ENCODE measurements around the gene GAS7.
"Not testable (repeated sequence)": the region's sequence is repeated elsewhere in the genome, so short reads cannot be mapped to it uniquely, and the experiment has no call there.

Gene GAS7

DNA sequence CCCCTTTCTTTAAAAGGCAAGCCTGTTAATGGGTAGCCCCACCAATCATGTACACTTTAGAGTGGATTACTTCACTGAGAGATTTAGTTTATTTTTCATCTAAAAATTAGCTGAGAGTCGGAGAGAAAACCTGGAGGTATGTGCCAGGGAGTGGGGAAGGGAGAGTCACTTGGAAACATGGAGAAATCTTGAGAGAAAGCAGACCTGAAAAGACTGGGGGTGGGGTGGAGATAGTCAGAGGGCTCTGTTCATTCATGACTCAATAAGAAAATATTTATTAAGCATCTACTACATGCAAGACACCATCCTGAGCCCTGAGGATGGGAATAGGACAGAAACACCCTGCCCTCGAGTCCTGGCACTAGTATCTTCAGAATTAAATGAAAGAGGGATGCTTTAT, 265.9 kb downstream of the GAS7 start:
- DNase-seq: no peak

DNA sequence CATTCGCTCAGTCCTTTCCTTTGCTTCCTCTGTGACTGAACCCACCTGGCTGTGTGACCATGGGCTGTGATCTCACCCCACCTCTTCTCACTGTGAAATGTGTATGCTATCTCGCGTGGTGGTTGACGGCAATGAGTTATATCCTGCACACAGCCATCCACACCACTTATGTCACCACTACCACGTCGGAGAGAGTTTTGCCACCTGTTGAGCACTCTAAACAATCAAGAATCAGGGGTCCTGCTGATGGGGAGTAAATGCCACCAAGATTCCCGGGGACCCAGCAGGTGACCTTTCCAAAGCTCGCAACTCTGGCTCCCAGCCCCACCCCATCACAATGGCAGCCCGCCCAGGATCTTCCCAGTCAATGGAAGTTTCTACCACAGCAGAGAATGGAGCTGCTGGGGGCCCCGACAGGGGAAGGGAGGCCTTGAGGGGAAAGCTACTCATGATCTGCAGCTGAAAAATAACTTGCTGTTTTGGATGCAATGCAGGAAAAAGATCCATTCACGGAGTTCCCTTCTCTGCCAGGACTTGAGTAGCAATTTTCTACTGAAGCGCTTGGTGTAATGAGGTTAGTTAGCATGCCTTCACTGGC, 267.2 kb downstream of the GAS7 start:
- DNase-seq: no peak

DNA sequence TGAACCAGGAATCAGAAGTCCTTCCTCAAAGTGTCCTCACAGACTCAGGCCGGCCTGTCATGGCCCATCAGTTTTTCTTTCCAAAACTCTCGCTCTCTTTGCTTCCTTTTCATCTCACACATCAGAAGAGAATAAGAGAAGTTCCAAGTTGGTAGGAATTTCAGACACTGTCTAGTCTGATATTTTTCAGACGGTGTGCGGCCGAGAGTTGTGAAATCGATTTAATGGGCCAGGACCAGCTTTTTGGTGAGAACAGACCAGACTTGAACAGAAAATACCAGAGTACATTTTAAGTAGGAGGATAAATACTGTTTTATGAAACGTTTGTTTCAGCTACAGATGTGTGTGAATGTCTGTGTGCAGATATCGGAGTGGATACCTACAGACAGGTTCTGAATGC, 268.5 kb downstream of the GAS7 start:
- DNase-seq: no peak

DNA sequence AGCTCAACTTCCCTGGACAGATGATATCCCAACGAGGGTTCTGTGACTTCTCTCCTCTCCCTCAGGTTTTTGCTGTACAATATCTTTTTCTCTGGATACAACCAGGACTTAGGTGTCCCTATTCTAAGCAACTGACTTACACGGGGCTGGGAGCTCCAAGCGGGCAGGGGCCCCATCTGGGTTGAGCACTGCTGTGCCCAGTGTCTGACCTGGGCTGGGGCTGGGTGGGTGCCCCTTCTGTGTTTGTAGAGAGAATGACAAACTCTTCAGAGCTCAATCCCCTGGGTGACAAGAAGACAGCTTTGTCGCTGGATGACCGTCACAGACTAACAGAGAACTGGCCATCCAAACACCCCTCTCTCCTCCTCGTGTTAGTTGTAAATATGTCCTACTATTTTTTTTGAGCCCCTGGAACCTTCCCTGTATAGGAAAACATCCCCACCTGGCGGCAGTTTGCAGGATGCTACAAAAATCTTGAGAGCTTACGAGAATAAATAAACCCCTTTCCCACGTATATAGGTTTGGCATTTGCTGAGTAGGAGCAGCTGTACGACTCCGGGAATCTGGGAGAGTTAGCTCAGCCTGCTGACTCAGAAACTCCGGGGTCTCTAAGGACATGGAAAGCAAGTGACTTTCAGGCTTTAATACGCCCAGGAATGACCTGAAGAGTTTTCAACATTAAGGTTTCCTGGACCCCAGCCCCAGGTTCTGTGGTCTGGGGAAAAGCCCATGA, 269.6 kb downstream of the GAS7 start:
- DNase-seq: no peak

DNA sequence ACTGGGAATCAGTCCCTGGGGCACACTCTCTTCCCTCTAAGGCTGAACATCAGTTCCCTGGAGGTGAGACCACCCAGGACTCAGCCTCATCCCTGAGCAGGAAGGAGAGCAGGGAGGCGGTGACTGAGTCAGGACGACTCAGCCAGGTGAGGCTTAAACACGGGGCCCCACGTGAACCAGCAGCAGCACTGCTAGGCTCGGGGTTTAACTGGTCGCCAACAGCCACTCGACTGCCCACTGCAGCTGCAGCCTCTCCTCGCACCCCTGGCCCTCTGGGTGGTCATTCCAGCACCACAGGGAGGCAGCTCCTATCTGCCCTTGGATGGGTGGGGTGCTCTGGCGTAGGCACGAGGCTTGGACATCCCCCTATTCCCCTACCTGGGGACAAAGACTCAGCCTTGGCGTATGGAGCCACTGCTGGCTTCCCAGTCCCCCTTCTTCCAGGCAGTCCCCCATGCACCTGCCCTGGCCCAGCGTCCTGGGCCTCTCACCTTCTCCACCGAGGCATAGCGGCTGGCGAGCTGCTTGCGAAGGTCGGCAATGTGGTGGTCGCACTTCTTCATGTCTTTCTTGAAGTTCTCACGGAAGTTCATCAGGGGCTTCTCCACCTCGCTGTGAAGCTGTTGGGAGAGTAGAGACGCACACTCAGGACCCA, 272.1 kb downstream of the GAS7 start:
- DNase-seq: no peak

DNA sequence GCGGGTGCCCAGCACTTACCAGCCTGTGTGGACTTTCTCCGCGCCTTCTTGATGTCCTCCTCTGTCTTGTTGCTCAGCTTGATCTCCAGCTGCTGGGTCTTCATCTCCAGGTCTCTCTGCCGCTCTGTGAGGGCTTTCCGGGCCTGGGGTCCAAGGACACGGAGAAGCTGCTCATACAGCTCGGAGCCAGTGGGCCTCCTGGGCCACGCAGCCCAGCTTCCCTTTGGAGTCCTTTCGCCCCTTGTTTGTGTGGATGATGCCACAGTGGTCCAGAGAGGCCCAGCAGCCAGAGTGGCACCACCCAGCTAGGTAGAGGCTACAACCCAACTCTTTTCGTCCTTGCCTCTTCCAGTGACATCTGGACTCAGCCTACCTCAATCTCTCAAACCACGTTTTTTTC, 272.9 kb downstream of the GAS7 start:
- DNase-seq: no peak

DNA sequence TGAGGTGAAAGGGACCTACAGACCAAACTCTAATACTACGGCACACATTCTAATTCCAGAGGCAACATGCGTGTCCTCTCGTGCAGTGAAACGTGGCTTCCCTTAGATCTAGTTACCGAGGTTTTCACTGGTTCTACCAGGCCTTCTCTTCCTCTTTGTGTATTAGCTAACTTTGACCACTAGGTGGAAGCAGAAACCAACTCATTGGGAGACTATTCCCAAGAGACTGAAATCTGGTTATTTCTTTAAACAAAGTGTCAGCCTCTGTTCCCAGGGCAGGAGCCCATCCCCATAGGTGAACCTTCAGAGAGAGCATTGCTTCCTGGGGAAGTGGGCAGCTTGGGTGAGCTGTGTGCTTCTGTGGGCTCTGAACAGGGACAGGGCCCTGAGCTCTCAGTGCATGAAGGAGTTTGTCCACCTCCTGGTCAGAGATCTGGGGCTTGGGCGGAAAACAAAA, 273.6 kb downstream of the GAS7 start:
- DNase-seq: no peak

DNA sequence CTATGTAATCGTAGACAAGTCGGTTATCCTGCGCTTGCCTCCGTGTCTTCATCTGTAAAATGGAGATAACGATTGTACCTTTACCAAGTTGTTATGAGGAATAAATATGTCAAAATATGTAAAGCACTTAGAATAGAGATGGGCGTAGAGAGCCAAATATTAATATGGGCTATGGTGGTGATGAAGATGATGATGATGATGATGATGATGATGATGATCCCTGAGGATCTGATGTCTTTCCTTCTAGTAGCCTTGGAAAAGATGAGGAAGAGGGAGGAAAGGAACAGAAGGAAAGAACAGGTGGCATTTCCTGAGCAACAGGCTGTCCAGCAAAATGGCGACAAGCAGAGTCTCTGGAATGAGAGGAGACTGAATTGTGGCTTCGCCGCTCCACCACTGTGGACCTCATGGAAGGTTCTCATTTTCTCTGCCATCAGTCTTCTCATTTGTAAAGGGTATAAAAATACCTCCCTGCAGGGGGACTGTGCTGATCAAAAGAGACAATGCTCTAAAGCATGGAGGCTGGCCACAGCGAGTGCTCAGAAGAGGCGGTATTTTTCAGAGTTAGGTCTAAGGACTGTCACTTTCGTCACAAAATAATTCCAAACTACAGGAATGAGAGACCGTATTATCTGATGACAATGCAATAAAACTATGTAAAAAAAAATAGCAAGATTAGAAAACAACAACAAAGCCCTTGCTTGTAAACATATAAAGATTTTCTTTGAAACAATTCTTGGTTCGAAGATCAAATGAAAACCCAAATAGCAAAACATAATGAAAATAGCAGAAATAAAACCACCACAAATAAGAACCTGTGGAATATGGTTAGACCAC, 276.2 kb downstream of the GAS7 start:
- DNase-seq: no peak

DNA sequence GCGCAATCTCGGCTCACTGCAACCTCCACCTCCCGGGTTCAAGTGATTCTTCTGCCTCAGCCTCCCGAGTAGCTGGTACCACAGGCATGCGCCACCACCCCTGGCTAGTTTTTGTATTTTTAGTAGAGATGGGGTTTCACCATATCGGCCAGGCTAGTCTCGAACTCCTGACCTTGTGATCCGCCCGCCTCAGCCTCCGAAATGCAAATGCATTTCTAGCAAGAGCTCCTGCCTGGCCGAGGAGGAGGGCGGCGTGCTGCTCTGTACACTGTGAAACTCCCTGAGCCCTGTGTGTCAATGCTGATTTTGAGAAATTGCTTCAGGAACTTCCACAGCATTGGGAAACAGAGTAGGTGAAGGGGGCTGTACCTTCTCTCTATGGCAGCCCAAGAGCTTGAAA, 277.2 kb downstream of the GAS7 start:
- not testable (repeated sequence) for DNase-seq

DNA sequence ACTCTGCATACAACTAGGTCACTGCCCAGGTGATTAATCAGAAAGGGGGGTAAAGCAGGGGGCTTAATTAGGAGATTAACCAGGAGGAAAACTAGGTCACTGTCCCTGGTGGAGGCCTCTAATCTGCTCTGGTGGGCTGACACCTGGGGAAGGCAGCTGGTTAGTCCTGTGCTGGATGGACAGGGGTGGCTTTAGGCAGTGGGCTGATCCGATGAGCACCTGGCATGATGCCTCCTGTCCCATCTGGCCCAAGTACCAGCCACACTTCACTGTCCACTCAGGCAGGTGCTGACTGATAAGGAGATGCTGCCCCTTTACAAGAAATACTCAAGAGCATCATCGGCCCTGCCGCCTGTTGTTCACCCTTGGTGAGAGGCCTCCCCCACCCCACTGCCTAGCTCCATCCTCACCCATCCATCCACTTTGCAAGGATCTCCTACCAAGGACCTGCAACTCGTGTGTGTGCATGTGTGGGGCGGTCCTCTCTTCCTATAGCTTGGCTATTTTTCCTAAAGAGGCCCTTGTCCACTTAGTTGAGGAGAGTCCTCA, 279.5 kb downstream of the GAS7 start:
- no peak for DNase-seq

DNA sequence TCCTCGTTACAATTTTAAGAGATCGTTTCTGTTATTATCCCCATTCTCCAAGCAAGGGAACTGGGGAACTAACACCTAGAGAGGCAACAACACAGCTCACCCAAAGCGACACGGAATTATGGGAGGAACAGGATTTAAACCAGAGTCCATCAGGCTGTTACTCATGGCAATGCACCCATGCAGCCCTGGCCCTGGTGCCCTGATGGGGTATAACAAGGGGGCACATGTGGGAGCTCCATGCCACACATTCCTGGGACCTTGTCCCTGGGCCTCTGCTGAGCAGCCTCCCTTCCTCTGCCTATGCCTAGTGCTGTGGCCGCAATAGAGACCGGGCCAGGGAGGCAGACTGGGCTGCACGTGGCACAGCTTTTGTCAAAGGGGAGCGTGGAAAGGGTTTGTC, 280.1 kb downstream of the GAS7 start:
- no peak for DNase-seq

DNA sequence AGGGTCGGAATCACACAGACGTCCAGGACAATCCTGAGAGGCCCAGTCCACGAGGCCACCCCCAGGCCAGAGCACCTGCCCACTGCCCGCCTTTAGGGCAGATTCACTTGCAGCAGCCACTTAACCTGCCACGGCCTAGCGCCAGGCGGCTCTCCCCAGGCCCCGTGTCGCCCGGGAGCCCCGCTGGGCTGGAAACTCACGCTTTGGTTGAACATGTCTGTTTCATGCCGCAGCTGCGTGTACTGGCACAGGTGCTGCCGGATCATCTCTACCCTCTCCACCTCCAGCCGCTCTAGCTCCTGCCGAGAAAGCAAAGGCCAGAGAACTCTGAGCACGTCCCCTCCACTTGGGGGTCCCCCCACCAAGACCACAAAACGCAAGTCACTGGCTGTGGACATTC, 280.6 kb downstream of the GAS7 start:
- DNase-seq: no peak

DNA sequence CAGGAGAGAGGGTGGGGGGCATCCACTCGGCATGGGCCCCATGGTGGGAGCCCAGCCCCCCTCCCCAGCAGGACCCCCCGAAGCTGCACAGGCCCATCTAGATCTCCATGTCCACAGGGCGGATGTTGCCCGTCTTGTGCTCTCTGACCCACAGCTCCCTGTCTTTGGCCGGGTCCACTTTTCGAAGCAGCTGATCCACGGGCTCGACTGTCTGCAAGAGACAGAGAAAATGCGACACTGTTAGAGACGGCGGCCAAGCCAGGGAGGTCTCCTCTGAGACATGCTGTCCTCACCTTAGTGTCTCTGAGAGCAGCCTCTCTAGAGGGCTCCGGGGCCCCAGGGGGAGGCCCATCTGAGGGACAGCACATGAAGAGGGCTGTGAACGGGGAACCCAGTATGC, 281.3 kb downstream of the GAS7 start:
- DNase-seq: no peak

DNA sequence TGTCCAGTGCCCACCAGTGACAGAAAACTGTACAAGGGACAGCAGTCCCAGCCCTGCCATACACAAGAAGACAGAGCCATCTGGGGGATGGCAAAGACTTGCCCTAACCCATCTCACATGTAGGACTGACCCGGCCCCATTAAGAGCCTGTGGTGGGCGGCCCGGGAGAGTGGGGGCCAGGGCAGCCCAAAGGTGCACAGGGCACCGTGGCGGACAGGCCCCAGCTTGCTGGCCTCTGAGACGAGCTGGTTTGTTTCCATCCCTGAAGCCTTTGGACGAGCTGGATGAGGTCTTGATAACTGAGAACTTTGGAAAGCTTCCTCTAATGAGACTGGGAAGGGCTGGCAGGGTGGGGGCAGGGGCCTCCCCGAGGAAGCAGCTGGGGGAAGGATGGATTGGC, 282.3 kb downstream of the GAS7 start:
- DNase-seq: no peak

DNA sequence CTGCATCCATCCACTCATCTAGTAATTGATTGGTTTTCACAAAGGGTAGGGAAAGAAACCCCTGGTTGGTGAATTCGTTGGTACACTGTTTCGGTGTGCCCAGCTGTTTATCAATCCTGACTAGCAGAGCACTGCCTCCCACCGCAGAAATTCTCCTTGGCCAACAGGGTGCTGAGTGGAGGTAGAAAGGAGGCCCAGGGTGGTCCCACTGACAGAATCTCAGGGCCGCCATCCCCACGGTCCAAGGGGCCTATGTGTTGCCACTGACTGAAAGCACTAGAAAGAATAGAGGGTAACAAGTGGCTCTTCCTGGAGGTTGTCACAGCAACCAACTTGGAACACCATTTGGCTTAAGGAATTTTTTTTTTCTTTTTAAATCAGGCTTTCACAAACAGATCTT, 284.9 kb downstream of the GAS7 start:
- DNase-seq: no peak

DNA sequence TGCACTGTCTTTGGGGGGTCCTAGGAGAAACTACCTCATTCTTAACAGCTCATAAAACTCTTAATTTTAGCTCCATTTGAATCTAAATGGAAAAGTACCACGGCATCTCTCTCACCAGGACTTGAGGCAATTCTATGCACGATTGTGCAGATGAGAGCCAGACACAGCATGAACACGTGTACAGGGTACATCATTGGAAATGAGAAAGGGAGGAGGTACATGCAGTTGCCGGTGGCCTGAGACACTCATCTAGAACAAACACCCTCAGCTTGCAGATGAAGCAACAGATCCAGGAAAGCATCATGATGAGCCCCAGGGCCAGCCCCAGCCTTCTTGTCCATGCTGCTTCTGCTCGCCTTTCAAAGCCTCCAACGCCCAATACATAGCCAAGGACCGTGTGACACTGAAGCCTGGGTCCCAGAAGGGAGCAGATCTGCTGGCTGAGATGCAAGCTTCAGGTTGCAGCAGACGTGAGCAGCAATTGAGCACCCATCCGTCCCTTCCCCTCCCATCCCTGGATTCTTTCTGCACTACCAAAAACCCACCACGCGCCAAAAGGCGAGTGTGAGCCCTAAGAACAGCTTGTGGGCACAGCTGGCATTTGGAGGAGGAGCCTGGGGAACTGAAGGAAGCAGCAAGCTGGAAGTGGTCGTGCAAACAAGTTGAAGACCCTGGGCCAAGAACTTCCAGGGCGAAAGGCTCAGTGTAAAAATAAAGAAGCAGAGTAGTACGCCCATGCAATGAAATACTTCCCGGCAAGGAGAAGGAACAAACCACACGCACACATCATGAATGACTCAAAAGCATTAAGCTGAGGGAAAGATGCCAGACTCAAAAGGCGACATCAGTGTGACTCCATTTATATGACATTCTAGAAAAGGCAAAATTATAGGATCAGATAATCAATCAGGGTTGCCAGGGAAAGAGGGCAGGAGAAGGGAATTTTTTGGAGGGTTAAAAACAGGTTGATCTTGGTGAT, 286.0 kb downstream of the GAS7 start:
- no peak for DNase-seq

DNA sequence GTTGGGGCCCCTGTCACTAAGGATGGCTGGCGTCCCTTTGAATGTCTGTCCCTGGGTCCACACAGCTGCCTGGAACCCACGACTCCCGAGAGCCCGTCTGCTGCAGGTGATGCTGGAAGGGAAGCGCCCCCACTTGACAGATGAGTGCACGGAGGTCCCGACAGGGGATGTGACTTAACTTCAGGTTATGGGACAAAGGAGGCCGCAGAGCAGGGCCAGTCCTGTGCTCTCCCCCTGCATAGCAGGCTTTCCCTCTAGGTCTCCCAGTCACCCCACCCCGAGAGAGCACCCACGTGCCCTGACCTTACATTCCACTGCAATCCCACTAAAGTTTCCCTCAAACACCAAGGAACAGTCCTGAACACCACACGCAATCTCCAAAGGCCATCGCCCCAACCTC, 287.3 kb downstream of the GAS7 start:
- no peak for DNase-seq

DNA sequence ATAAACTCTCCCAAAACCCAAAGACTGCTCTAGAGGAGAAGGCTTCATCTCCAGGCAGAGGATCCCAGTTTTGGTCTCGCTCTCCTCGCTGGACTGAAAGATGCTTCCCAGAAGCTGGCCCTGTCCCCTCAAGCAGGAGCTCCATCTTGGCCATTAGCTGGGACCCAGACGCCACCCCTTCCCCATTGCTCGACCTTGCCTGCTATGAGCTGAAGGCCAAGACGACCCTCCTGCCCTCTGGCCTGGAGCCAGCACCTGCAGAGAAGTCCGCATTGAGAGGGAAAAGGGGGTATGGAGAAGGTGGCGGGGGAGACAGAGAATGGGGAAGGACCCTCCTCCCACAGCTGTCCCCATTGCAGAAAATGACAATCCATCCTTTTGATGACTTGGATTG, 289.8 kb downstream of the GAS7 start:
- DNase-seq: no peak

DNA sequence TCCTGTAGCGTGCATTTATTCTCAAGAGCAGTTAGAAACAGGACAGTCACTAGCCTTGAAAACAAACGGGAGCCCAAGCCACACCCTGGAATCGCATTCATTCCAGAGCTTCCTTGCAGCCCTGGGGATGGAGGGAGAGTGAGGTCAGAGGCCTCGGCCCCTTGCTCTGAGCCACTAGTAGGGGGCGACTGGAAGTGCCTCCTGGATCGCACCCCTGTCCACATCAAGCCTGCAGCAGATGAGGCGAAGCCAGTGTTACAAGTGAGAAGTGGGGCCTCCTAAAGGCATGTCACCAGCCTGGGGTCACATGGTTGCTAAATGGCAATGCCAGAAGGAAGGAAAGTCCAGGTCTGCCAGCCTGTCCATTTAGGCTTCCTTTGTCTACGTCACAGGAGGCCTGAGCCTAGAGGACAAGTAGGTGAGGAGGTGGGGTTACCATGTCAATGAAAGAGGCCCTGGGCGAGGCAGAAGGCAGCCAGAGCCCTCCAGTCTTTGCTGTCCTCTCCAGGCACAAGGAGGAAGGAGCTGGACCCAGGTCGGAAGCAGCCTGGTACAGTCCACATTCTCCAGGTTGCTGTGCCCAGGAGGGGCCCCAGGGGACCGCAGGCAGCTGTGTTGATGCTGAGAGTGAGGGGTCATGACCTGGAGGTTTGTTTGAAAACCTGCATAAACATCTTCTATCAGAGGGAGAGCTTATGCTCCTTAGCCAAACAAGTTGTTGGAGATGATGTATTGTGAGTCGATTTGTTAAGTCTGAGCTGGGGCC, 290.3 kb downstream of the GAS7 start:
- DNase-seq: no peak

DNA sequence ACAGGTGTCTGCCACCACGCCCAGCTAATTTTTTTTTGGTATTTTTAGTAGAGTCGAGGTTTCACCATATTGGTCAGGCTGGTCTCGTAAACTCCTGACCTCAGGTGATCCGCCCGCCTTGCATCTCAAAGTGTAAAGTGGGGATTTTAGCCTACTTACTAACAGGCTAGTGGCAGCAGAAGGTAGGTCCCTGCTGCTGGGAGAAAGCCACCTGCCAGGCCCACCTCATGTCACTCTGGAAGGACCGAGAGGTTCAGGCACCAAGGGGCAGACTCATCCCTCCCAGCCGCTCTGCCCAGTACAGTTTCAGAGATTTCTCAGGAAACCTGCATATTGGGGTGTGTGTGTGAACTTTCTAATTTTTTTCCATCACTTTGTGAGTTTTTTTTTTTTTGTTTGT, 291.3 kb downstream of the GAS7 start:
- DNase-seq: no peak

DNA sequence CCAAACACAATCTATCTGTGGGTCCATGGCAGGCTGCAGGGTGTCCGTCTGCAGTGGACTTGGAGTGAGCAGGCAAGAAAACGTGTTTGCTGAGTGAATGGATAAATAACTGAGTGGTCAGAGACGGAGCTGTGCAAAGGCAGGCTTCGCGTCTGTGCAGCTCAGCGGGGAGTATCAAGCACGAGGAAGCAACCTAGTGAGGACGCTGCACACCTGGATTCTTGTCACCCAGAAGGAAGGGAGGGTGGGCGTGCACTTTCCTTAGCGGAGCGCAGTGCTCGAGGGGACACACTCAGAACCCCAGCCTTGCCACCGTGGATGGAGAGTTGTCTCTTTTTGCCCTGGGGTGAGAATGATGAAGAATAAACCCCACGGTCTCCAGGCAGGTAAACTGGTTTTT, 291.8 kb downstream of the GAS7 start:
- no peak for DNase-seq

All from activated CD4-positive, alpha-beta T cell treated with anti-CD3 and anti-CD28 coated beads, Interleukin-2, amount 50 U/mL, for 4 hours (primary cell).